ENCODE results near the gene HPS4.

DNA sequence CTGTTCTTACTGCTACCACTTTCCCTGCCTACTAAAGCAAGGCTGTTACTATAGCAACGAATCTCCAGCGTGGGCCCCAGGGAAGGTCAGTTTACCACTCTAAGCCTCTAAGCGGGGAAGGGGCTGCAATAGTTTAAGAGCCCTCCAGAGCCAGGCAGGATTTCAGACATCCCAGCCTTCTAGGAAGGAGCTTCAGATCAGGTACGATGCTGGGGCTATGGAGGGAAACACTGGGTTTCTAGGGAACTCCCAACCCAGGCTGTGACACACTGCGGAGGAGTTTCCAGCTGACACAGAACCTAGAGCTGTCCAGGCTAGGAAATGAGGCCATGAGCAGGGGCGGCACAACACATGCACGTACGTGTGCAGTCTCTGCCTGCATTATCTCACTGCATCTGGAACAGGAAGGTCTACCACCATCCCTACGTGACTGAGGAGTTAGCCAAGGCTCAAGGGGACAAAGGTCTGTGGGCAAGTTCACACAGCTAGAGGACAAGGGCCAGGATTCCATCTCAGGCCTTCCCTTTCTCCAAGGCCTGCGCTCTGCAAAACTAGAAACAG is 20.4 kb downstream of the HPS4 start:
- TF ChIP-seq, protein P1, sequence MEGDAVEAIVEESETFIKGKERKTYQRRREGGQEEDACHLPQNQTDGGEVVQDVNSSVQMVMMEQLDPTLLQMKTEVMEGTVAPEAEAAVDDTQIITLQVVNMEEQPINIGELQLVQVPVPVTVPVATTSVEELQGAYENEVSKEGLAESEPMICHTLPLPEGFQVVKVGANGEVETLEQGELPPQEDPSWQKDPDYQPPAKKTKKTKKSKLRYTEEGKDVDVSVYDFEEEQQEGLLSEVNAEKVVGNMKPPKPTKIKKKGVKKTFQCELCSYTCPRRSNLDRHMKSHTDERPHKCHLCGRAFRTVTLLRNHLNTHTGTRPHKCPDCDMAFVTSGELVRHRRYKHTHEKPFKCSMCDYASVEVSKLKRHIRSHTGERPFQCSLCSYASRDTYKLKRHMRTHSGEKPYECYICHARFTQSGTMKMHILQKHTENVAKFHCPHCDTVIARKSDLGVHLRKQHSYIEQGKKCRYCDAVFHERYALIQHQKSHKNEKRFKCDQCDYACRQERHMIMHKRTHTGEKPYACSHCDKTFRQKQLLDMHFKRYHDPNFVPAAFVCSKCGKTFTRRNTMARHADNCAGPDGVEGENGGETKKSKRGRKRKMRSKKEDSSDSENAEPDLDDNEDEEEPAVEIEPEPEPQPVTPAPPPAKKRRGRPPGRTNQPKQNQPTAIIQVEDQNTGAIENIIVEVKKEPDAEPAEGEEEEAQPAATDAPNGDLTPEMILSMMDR (IDR thresholded peaks at IDR 0.05): no peak
- TF ChIP-seq POLR2A (IDR thresholded peaks at IDR 0.05): no peak
- no peak for TF ChIP-seq EP300 (IDR thresholded peaks at IDR 0.05)
